Measurements from ENCODE around the gene NSD2.
"Not testable (repeated sequence)": the region's sequence is repeated elsewhere in the genome, so short reads cannot be mapped to it uniquely, and the experiment has no call there.

- TF ChIP-seq POLR2A, CTCF (IDR thresholded peaks at IDR 0.05): not testable (repeated sequence)
Measured at GRCh38 chr4:2021358-2022018, 150.3 kb downstream of the NSD2 start.

All from Peyer's patch (tissue), 4 donors.